HG02884 (cell line): ENCODE data around the gene MRPL41.
"Not testable (repeated sequence)": the region's sequence is repeated elsewhere in the genome, so short reads cannot be mapped to it uniquely, and the experiment has no call there.

Experiments
- ATAC-seq: cut with Tn5 transposase; IDR thresholded peaks from one replicate; pipeline ENCODE4 v1.9.1; 2021; ENCODE audit warnings: mild to moderate bottlenecking, moderate library complexity; ENCODE audit not compliant: unreplicated experiment

The MRPL41 gene

GRCh38 chr9:137551264-137552021 lies at the start of gene MRPL41:
Gene MRPL41 (plus strand): TSS chr9:137551879. CDS start chr9:137552082, 203 bp downstream.
- peak; percentile 70 for ATAC-seq

GRCh38 chr9:137502008-137502911 lies 49.4 kb upstream of the MRPL41 start:
- no peak for ATAC-seq

- no peak for ATAC-seq
Observed at GRCh38 chr9:137504432-137504777, 47.3 kb upstream of the MRPL41 start.

- ATAC-seq = no peak
Observed at GRCh38 chr9:137505421-137506140, 46.1 kb upstream of the MRPL41 start.

GRCh38 chr9:137506274-137506673 lies 45.4 kb upstream of the MRPL41 start:
- ATAC-seq = no peak

GRCh38 chr9:137506702-137507171 lies 44.9 kb upstream of the MRPL41 start:
- no peak for ATAC-seq

GRCh38 chr9:137509198-137509597 lies 42.5 kb upstream of the MRPL41 start:
- no peak for ATAC-seq

- not testable (repeated sequence) for ATAC-seq
Observed at GRCh38 chr9:137511126-137511525, 40.6 kb upstream of the MRPL41 start.

GRCh38 chr9:137511758-137512463 lies 39.8 kb upstream of the MRPL41 start:
- ATAC-seq = no peak

GRCh38 chr9:137513136-137513535 lies 38.5 kb upstream of the MRPL41 start:
- ATAC-seq = not testable (repeated sequence)

- ATAC-seq = not testable (repeated sequence)
Observed at GRCh38 chr9:137513801-137514570, 37.7 kb upstream of the MRPL41 start.

GRCh38 chr9:137514691-137515337 lies 36.9 kb upstream of the MRPL41 start:
- ATAC-seq = no peak

- ATAC-seq = no peak
Observed at GRCh38 chr9:137515338-137515724, 36.3 kb upstream of the MRPL41 start.

GRCh38 chr9:137516144-137516917 lies 35.3 kb upstream of the MRPL41 start:
- ATAC-seq = no peak

GRCh38 chr9:137518661-137519459 lies 32.8 kb upstream of the MRPL41 start:
- ATAC-seq = not testable (repeated sequence)

- no peak for ATAC-seq
Observed at GRCh38 chr9:137519553-137519952, 32.1 kb upstream of the MRPL41 start.

GRCh38 chr9:137520614-137521404 lies 30.9 kb upstream of the MRPL41 start:
- no peak for ATAC-seq
